Stromal cell of bone marrow (primary cell): ENCODE data around the gene ZFP36L2.

Source experiments
- DNase-seq: peaks from one replicate; pipeline ENCODE4 v3.0.0-alpha.2; 2012; ENCODE audit warnings: low read depth

ZFP36L2 gene

DNA sequence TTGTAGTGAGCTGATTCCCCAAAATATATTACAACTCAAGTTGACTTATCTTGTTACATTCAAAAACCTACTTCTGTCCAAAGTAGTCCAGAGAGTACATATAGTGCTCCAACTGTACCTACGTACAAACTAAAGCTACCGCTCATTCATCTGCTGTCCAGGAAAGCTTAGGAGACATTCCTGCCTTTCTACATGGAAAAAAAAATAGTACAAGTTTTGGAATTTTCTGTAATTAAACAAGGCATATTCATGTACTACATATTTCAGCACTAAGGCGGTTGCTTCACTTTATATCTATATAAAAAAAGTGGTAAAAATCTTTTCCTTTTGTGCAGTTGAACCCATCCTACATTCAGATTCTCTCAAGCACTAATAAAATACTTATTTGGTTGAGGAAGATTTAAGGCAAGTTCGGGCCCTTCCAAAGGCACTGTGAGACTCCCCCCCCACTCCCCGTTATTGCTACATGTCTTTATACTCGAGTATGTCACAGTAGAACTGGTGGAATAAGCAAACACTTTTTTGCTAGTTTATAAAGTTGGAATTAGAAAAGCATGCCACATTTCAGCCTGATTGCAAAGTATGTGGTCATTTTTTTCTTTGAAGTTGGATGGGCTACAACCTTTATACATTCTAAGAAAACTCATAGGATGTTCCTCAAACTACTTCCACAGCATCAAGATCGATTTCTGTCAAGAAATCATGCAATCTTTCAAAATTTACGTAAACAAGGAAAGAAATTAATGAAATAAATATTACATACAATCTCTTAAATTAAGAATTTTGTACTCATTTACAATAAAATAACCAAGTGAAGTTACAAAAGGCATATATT, 3.7 kb downstream of the ZFP36L2 start:
- DNase-seq = no peak

DNA sequence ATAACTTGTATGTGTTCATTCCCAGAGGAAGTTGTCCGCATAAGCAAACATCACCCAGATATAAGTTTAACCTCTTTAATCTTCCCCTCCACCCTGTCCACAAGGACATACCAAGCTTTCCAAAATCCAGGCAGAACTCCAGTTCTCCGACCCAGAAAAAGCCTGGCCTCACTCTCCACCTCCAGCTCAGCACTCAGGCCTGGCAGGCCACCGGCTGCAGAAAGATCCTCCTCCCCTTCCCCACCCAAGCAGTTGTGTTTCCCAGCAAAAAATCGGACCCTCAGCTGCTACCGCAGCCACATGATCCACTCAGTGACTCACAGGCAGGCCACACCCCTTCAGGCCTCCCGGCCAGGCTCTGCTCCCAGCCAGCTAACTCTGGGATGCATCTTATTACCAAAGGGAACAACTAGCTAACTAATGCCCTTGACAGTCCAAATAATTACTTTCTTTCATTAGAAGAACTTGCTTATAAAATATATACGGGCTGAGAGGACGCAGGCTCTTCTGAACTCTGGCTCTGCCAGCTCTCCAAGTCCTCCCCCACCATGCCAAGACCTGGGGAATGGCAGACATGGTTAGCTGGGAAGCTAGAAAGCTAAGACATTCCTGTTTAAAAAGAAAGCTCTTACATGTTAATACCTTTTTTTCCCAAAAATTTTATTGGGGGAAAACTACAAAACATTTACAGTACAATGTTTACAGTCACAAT, 4.5 kb downstream of the ZFP36L2 start:
- DNase-seq = peak; percentile 91

DNA sequence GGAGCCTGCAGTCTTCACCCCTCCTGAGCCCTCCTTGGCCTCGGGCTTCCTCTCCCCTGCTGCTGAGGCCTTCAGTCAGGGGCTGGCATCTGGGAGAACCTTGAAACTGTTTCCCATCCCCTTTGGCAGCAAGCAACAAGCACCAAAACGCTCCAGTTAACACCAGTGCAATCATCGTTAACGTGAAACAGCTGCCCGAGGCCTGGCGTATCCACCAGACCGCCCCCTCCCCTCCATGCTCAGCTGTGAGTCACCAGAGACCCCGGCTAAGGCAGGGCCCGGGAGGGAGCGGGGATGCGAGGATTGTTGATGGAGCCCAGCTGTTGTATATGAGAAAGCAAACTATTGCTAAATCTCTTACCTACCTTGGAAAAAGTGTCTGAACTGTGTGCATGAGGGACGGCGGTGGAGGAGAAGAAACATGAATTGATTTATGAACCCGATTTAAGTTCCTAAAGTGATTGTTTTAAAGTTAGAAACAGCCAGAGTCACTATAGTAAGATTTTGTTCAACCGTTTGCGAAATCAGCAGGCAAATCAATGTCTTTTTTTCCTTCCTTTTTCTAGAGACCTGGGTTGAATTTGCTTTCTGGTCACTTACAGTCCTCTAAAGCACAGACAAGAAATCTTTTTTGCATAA, 5.2 kb downstream of the ZFP36L2 start:
- DNase-seq = peak; percentile 59

DNA sequence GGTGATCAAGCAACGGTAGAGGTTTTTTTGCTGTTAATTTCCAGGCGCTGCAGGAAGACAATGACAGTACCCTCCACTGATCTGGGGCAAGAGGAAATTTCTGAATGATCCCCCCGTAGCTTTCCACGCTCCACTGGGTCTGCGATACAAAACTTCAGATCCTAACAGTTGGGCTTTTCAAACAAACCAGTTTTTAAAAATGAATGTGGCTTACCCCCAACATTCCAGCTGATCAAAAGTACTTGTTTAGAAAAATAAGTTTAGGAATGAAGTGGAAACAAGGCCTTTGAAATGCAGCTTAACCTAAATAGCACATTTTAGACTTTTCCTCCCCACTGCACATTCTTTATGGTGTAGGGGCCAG, 5.7 kb downstream of the ZFP36L2 start:
- no peak for DNase-seq

DNA sequence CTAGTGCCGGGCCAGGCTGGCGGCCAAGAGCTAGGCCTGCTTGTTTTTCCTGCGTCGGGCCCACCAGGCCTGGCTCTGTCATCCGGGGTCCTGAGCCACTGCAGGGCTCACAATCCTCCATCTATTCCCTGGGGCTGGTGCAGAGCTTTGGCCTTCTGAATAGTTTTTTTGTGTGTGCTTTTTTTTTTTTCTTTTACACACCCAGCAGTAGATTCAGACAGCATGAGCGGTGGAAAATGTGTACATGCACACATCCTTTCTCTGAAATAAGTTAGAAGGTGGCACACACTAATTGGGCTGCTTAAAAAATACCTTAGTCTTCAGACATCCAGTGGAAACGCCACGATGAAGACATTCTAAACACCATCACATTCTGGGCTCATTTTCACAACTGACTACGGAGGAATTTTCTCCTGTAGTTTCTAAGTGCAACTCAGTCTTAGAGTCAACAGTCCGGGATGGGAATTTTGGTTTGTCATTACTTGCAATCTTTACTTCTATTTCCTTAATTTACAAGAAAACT, 6.1 kb downstream of the ZFP36L2 start:
- no peak for DNase-seq

DNA sequence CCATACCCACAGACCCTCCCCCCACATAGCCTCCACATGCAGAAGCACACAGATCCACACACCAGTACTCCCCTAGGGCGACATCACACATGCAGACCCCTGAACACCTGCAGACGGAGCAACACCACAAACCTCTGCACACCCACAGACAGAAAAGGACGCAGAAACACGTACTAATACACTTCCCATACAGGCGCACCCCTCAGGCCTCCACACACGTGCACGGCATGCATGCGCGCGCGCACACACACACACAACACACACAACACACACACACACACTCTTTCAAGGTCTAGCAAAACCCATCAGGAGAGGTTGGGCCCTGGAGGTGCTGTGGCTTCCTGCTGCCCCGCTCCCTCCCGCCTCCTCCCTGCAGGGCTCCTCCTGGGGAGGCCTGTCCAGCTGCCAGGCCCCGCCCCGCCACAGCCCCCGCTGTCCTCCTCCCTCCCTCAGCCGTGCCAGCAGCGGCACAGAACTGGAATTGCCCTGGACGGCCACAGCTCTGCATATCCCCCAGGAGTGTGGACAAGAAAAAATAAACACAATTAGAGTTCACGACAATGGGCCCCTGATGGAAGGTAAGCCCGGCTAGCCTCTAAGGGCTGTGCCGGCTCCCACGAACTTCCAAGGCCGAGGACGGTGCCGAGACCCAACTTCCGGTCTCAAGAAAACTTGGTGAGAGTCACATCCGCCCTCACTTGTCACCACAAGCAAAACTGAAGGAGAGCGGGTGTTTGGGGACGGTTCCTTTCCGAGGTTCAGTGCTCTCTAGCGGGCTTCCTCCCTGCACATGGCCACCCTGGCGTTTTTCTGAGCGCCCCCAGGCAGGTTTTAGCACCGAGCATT, 6.8 kb downstream of the ZFP36L2 start:
- peak; percentile 51 for DNase-seq

DNA sequence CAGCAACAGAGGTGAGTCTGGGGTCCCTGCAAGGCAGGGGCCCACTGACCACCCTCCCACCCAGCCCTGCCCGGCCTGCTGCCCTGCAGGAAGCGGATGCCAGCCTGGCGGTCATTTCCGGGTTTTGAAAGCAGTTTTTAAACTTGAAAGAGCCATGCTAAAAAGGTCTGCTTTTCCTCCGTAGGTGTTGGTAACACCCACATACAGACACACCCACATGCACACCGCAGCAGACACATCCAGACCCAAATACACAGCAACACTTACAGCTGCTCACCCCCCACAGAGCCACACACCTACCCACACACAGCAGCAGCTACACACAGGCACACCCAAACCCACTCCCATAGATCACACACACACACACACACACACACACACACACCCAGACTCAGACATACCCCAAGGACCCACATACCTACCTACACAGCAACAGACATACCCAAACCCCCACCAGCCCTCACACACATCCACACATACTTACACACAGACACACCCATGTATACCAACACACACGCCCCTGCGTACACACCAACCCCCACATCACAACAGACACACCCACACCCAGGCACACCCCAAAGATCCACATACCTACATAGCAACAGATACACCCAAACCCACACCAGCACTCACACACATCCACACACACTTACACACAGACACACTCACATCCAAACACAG, 7.6 kb downstream of the ZFP36L2 start:
- DNase-seq = no peak

DNA sequence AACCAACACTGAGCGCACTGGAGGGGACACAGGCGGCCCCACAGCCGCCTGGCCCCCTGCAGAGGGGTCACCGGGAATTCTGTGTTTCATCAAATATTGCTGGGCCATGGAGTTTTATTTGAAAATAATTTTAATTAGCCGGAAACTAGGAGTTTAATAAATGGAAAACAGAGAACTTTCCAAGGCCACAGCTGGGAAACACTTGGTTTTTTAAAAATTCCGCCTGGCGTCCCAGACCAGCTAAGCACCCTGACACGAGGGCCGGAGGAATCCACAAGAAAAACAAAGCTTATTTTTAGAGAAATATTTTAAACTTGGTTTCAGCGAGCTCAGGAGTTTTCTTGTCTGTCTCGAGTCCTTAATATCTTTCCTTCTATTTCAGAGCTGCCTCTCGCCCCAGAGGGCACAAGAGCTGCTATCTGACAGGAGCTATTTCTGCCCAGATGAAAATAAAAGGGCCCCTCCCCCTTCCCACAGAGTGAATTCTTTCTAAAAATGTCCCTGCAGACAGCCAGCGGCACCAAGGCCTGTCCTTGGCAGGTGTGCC, 8.2 kb downstream of the ZFP36L2 start:
- no peak for DNase-seq

DNA sequence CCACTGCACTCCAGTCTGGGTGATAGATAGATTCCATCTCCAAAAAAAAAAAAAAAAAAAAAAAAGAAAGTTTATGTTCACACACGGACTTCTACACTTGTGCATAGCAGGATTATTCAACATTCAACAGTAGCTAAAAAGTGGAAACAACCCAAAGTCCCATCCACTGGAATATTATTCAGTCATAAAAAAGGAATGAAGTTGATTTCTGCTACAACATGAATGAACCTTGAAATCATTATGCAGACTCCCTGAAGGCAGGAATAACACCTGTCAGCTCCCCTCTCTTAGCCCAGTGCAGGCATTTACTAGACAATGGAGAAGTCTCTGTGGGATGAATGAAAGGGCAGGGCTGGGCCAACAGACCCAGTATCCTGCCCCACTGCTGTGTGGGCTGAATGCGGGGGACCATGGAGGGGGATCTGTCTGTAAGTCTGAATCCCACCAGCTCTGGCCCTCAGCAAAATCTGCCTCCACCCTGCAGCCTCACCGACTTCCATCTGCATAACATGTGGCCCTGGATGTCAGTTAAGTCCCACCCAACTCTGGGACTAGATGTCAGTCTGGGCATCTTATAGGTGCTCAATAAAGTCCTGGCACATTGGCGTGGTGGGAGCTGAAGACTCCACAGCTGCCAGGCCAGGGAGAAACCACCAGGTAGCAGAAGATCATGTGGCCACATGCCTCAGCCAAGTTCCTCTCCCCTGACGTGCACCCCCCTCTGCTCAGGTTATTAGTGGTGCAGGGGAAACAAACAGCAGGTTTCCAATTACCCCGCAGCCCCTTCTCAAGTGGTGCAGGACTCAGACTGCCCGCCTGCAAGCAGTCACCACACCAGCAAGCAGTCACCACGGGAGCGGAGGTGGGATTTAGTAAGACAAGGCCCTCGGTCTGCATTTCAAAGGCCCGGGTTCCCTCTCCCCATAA, 8.9 kb downstream of the ZFP36L2 start:
- DNase-seq = no peak

DNA sequence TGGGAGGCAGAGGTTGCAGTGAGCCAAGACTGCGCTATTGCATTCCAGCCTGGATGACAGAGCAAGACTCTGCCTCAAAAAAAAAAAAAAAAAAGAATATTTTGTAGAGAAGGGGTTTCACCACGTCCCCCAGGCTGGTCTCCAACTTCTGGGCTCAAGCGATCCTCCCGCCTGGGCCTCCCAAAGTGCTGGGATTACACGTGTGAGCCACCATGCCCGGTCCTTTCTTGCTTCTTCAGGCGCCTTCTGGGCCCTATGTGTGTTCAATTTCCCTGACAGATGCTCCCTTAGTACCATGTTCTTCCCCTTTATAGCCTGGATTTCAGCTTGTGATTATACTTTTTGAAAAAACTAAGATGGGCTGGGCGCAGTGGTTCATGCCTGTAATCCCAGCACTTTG, 9.8 kb downstream of the ZFP36L2 start:
- no peak for DNase-seq

DNA sequence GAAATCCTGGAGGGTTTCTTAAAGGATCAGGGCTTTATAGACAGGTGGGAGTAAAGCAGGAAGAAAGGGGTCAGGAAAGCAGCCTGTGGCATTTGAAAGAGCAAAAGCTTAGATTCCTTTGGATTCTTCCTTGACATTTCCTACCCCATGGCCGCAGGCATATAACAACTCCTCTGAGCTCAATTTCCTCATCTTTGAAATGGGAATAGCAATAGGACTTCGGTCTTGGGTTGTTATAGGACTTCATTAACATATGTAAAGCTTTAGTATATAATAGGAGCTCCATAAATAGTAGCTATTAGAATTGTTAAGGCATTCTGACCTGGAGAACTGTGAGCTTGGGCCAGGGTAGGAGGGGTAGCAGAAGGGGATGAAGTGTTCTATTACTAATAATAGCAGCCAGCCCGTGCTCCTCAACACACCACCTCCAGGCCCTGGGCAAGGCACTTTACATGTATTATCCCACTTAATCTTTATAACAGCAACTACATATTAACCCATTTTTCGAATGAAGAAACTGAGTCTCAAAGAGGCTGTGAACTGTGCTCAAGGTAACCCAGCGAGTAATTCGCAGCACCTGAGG, 10.6 kb downstream of the ZFP36L2 start:
- DNase-seq = no peak

DNA sequence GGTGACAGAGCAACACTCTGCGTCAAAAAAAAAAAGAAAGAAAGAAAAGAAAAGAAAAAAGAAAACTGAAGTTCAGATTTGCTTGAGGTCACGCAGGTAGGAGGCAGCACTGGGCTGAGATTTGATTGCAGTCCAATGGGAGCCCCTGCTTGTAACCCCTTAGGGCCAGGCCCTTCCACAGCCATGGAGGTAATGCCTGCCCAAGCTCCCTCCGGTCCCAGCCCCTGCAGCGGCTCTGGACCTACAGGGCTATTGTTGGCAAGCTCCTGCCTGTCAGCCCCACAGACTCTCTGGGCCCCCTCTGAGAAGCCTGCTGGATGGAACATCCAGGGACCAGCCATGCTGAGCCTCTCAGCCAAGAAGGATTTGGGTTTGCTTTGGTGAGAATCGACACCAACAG, 12.2 kb downstream of the ZFP36L2 start:
- DNase-seq = no peak

DNA sequence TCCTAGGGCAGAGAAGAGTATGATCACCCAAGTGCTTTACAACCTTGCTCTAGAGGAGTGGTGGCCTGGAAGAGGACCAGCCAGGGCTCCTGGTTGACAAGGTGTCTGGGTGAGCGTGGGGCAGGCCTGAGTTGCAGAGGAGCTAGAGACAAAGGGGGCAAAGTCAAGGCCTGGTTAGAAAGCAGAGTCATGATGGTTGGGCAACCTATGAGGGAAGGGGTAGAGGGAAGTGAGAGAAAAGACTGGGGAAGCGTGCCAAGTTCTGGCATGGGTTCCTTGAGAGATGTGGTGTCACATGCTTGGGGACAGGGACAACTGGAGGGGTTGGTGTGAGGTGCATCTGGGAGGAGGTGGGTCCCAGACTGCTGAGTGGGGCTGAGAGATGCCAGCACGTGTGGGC, 13.5 kb downstream of the ZFP36L2 start:
- no peak for DNase-seq

DNA sequence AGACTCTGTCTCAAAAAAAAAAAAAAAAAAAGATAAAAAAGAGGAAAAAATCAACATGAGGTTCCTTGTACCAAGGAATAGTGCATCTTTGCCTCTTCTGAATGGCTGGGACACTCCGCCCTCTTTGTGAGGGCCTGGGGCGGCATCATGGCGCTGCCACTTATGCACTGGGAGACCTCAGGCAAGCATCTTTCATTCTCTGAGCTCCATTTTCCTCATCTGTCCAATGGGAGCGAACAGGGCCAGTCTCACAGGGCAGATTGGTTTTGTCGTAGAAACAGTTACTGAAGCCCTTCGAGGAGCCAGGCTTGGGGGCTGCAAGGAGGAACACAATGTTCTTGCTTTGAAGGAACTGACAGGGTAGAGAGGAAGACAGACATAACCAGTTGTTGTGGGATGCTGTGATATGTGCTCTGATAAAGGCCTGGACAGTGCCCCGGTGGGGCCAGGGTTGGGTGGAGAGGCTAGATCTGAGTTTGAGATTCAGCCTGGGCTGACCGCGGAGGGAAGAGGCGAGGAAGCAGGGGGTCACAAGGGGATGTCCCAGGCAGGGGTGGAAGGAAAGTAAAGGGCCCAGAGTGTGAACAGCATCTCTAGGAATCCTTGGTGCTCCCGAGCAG, 14.1 kb downstream of the ZFP36L2 start:
- DNase-seq = no peak

DNA sequence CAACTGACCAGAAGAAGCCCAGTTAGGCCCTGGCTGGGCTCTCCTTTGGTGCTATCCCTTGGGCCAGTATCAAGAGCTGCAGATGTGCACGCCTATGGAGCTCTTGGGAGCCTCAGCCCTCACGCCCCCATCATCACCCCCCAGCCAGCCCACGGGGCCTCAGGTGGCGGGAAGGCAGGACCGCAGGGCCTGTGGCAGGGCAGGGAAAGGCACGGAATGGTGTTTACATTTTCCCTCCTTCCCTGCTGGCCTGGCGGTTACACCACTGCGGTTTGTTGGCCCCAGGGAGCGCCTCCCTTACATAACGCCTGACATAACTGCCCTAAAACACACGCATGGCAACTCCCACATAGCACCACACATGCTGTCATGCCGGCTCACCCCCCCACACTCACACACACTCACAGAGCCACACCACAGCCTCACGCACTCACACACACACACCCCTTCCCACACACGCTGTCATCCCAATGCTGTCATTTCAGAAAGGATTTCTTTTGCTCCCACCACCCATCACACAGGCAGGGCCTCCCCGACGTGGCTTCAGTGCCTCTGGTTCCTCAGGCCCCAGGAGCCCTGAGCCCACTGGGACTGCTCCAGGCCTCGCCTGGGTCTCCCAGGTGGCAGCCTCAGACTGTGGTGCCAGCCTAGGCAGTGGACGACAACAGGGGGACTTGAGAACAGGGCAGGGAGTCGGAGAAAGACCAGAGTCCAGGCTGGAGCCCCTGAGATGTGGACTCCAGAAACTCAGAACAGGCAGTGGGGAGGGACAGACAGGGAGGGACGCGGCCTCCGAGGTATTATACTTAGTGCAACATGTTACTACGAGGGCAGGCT, 15.7 kb downstream of the ZFP36L2 start:
- DNase-seq = peak; percentile 86

DNA sequence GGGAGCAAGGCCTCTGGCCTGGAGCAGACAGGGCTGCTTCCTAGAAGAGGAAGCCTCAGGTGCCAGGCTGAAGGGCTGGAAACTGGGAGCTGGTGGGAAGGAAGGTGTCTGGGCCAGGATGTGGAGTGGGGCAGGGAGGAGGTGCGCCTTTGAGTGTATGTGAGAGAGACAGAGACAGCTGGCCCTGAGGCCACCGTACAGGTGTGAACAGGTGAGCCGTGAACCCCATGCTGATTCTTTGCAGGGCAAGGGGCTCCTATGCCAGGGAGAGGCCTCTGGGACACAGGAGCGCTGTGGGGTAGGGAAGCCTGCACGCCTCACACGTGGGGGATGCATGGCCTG, 16.3 kb downstream of the ZFP36L2 start:
- DNase-seq = no peak

DNA sequence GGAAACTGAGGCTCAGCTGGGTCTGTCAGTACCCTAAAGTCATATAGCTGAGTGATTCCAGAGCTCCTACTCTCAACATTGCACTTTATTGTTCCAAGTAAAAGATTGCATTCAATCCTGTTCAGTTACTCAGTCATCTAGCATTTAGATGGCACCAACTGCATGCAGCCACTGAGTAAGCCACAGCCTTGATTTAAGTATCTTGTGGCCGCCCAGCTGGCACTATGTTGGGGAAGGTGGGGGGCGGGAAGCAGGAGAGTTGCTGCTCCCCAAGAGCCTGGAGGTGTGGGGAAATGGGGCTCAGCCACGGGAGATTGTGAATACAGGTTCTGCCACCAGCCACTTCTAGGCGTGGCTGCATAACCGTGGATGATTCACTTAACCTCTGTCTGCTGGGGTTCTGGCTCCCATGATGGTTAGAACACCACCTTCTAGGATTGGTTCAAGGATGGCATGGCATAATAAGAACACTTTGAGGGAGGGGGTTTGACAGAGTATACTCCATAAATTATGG, 17.1 kb downstream of the ZFP36L2 start:
- DNase-seq = no peak
